Thoracic aorta endothelial cell (primary cell): ENCODE measurements around the gene ELFN2. TPM values are rescaled to one million over a fixed set of nuclear protein-coding genes. Genes with fewer than 3 reads are reported as not detected.

Source experiments
- total RNA-seq: library from RNA; depleted of rRNA; stranded (reverse); fragments of >200 nt; gene quantifications from 2 replicates; pipeline ENCODE4 v1.2.3, GENCODE V29; 2012

ELFN2 gene, protein sequence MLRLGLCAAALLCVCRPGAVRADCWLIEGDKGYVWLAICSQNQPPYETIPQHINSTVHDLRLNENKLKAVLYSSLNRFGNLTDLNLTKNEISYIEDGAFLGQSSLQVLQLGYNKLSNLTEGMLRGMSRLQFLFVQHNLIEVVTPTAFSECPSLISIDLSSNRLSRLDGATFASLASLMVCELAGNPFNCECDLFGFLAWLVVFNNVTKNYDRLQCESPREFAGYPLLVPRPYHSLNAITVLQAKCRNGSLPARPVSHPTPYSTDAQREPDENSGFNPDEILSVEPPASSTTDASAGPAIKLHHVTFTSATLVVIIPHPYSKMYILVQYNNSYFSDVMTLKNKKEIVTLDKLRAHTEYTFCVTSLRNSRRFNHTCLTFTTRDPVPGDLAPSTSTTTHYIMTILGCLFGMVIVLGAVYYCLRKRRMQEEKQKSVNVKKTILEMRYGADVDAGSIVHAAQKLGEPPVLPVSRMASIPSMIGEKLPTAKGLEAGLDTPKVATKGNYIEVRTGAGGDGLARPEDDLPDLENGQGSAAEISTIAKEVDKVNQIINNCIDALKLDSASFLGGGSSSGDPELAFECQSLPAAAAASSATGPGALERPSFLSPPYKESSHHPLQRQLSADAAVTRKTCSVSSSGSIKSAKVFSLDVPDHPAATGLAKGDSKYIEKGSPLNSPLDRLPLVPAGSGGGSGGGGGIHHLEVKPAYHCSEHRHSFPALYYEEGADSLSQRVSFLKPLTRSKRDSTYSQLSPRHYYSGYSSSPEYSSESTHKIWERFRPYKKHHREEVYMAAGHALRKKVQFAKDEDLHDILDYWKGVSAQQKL
- total RNA-seq: under 0.01 TPM in 2 replicates

DNA sequence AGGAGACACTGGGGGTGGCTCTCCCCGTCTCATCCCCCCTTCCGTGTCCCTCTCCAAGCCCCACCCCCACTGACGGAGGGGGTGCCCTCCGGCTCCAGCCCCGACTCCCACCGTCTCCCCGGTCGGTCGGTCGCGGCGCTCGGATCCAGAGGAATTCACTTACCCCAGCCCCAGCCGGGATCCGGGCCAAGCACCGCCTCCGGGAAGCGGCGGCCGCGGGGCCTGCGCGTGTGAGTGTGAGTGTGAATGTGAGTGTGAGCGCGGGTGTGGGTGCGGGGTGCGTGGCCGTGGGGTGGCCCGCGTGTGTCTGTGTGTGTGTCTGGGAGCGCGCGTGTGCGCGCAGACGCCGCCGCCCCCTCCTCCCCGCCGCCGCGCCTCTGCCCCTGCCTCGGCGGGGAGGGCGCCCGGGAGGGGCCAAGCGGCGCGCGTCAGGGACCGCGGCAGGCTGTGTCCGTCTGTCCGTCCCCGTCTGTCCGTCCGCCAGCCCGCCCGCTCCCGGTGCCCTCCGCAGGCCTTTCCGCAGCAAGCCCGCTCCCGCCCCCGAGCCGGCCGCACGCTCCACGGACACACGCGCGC is at the start of gene ELFN2:
TSS of gene ELFN2 (minus strand) at position 345 of the 576 bp plus-strand sequence. CDS start 51,945 bp downstream, outside the sequence.

Other genes starting within 250 kb of the ELFN2 start
- 13.6 and 24.6 TPM in 2 replicates for gene C1QTNF6, start 239.2 kb downstream of the ELFN2 start, total RNA-seq
- gene SSTR3, start 215.0 kb downstream of the ELFN2 start, total RNA-seq: not detected in 2 replicates
- gene RAC2, start 183.2 kb downstream of the ELFN2 start, total RNA-seq: 61.7 and 84.1 TPM in 2 replicates
- 0.13 TPM in 1 of 2 replicates, not detected in the other for gene CYTH4, start 145.0 kb downstream of the ELFN2 start, total RNA-seq
- gene MFNG, start 58.9 kb upstream of the ELFN2 start, total RNA-seq: 125 and 173 TPM in 2 replicates
- 26.9 and 33.2 TPM in 2 replicates for gene CARD10, start 91.9 kb upstream of the ELFN2 start, total RNA-seq
- gene CDC42EP1, start 133.0 kb upstream of the ELFN2 start, total RNA-seq: 39.8 and 43.1 TPM in 2 replicates
- not detected in 2 replicates for gene LGALS2, start 152.6 kb upstream of the ELFN2 start, total RNA-seq
- 44.1 and 44.8 TPM in 2 replicates for gene GGA1, start 181.4 kb upstream of the ELFN2 start, total RNA-seq
- gene SH3BP1, start 212.2 kb upstream of the ELFN2 start, total RNA-seq: 0.79 and 0.93 TPM in 2 replicates
- 9.2 and 12.9 TPM in 2 replicates for gene PDXP, start 231.2 kb upstream of the ELFN2 start, total RNA-seq
- gene LGALS1, start 248.2 kb upstream of the ELFN2 start, total RNA-seq: 2,227 and 2,718 TPM in 2 replicates